Activated CD4-positive, alpha-beta T cell treated with anti-CD3 and anti-CD28 coated beads, Interleukin-2, amount 50 U/mL, for 24 hours (primary cell): ENCODE results near the gene ZNF717.
"Not testable (repeated sequence)": the region's sequence is repeated elsewhere in the genome, so short reads cannot be mapped to it uniquely, and the experiment has no call there.

Experiments used
- DNase-seq, 2 donors: peaks; one replicate each; pipeline ENCODE4 v3.0.0-alpha.2; 2020; ENCODE audit warnings: low read depth in 1 of 2, low spot score in 1 of 2

The ZNF717 gene

DNA sequence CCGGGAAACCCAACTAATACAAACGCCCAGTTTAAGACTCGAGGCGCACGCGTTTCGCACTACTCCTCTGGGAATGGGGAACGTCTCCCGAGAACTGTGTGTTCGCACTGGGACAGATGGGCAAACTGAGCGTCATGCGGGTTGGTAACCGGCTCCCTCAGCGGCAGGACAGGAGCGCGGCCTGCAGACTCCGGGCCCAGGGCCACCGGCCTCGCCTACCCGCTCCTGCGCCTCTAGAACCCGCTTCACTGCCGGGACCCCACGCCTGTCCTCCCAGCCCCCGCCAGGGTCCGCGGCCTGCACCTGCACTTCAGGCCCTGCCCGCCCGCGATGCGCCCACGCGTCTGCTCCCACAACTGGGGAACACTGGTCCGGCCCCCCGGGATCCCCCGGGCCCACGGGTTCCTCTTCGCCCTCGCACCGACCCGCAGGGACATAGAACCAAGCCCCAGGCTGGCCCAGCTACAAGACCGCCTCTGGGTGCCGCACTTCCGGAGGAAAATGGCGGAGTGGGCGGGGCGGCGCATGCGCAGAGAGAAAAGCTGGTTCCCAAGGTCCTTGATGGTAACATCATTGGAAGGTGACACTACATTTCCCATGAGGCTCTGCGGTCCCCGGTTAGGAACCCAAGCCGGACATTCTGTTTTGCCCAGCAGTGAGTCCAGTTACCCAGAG, at the start of gene ZNF717:
ZNF717 (minus strand) TSS at position 469 of the 675 bp plus-strand sequence. CDS start 2,187 bp downstream, outside the sequence.
- peak; percentile 92 to 93 for DNase-seq

DNA sequence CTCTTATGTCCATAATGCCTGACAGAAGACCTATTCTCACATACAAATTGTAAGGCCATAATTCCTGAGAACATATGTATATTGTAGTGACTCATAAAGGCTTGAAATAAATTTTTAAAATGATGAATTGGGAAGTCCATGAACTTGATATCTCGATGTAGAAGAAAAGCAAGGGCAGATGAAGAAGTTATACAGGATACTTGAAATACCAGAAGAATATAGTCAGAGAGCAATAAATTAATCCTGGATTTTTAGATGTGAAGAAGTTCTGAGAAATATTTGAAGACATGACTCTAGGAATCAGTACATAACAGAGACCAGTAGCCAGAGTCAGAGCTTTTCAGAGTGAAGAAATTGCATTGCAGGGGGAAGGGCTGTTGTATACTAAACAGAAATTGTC, 45.7 kb upstream of the ZNF717 start:
- not testable (repeated sequence) for DNase-seq

- not testable (repeated sequence) for DNase-seq
These were observed 32.7 kb upstream of the ZNF717 start for GRCh38 chr3:75818019-75818418.

DNA sequence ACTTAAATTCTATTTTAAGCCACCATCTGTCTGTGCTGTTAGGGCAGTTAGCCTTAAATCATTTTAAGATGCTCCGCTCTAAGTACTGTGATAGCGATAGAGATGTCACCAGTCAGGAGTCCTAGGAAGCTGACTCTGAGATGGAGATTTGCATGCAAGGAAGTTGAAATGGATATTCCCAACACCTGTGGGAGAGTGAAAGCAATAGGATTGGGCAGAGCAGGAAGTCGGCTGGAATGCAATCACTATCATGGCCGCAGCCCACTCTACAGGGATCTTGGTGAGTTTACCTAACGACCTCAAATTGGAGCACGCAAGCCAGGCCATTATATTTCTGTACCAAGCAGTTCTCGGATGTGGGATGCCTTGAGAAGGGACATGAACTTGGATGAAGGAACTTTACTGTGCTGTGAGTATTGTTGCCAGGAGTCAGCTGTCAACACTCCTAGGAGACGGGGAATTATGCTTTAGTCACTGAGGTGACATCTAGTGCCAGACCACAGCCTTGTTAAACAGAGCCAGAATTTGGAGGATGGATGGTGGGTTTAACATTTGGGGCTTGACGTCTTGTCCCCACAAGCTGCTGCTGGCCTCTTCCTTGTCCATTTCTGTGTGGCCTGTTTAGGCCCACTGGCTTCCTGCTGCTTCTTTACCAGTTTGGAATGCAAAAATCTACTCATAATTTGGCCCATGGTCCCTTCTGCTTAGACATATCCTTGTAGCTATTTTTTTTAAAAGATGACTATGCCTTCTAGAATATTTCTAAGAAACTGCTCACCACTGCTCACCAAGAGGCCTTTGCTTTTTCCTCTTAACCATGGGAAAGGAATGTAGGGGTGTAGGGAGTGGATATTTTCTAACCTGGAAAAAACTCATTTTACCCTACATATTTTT, 31.2 kb upstream of the ZNF717 start:
- not testable (repeated sequence) for DNase-seq

DNA sequence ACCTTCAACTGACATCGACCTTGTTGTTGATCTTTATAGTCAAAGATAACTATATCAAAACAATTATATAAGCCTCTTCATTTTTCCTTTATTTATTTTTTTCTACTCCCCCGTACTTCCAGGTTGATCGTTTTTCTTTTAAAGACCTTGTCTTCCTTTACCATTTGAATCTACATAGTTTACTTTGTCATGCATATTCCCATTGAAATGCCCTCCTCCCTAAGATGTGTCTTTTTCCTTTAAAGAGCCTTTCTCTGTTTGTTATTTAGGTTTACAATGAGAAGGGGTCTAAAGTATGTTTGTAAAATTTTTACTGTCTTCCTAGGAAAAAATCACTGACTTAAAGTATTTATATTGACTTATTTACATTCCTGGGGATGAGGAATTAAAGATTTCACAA, 29.4 kb upstream of the ZNF717 start:
- no peak for DNase-seq

DNA sequence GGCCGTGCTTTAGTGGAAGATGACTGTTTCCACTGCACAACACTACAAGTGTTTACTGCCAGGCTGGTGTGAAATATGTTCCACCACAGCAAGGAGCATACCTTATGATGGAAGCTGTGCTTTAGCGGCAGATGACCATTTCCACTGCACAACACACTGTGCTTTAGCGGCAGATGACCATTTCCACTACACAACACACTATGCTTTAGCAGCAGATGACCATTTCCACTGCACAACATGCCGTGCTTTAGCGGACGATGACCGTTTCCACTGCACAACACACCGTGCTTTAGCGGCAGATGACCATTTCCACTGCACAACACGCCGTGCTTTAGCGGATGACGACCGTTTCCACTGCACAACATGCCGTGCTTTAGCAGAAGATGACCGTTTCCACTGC, 2.8 kb downstream of the ZNF717 start:
- DNase-seq: no peak

DNA sequence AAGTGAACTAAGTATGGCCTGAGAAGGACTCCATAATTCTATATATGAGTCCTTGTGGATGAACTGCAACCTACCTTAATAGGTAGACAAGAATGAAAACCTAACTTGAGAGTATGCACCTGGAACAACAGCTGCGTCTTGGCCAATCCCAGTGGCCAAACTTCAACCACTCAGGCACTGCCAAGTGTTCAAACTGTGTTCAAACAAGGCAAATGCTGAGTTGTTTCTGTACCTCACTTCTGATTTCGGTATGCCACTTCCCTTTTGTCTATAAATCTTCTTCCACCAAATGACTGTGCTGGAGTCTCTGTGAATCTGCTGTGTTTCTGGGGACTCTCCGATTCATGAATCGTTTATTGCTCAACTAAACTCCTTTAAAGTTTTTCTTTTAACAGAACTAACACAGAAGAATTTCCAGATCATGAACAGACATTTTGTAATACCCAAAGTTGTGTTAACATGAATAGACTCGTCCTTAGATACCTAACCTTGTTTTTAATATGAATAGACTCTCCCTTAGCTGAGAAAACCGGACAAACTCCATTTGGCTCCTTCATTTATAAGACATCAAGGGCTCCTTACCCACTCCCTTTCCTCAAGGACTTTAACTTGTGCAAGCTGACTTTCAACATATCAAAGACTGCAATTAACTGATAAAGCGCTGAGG, 4.1 kb downstream of the ZNF717 start:
- DNase-seq: no peak

- DNase-seq: not testable (repeated sequence)
These were observed 7.6 kb downstream of the ZNF717 start for GRCh38 chr3:75777742-75778141.

DNA sequence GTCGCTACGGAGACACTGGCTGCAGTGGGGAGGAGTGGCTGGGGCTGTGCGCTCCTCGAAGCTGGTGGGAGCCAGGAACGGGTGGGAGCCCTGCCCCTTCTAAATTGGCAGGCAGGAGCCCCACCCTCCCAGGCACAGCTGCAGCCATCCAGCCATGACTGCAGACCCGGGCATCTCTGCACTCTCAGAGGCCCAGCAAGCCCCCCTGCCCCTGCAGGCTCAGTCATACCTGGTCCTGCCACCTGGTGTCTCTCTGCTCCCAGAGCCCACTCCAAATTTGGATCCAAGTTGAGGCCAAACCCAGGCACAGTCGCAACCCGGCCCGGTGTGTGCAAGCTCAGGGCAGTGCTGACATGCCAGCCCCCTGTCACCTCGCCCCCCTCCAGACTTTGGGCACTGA, 13.7 kb downstream of the ZNF717 start:
- not testable (repeated sequence) for DNase-seq

DNA sequence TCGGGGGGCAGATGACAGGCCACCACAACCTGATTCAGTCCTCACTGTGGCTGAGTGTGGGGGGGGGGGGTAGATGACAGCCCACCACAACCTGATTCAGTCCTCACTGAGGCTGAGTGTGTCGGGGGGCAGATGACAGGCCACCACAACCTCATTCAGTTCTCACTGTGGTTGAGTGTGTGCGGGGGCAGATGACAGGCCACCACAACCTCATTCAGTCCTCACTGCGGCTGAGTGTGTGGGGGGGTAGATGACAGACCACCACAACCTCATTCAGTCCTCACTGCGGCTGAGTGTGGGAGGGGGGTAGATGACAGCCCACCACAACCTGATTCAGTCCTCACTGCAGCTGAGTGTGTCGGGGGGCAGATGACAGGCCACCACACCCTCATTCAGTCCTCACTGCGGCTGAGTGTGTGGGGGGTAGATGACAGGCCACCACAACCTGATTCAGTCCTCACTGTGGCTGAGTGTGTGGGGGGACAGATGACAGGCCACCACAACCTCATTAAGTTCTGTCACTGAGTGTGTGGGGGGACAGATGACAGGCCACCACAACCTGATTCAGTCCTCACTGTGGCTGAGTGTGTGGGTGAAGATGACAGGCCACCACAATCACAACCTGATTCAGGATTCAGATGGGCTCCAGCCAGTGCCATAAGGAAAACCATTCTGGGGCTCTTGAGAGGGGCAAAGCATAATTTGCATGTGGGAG, 16.9 kb downstream of the ZNF717 start:
- DNase-seq: no peak

- no peak for DNase-seq
These were observed 47.4 kb downstream of the ZNF717 start for GRCh38 chr3:75737831-75738493.

GRCh38 chr3:75727985-75728384, 57.4 kb downstream of the ZNF717 start:
- DNase-seq: no peak

GRCh38 chr3:75692061-75692460, 93.3 kb downstream of the ZNF717 start:
- no peak for DNase-seq

DNA sequence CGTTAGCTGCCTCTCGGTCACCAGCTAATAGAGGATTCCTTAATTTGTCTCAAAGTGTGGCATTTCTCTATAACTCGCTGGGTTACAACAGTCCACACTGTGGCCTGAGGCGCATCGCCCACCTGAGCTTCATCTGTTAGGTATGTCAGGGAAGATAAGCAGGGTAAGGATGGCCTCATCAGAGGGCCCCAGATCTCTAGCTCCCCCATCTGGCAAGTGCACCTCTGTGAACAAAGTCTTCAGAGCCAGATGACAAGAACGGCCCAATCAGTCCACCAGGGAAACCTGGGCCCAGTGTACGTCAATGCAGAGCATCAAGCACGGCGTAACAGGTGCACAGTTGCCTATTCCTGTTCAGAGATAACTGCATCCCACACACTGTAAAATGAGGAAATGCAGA, 98.0 kb downstream of the ZNF717 start:
- DNase-seq: no peak
